Parathyroid adenoma (tissue), 2 donors: Measurements from ENCODE around the gene ISCU.
A peak's percentile ranks its signal among the peaks of the same experiment; 100 is the strongest.

Experiments used
- H2AFZ ChIP-seq: fragments of 300-600 bp; sonication (generic); one replicate; pipeline ENCODE4 v1.7.0; 2017; ENCODE audit warnings: antibody characterized with exemption, mild to moderate bottlenecking
- H3K27ac ChIP-seq: fragments of 300-600 bp; sonication (generic); one replicate; pipeline ENCODE4 v1.7.0; 2017
- H3K27me3 ChIP-seq: fragments of 300-600 bp; sonication (generic); one replicate; pipeline ENCODE4 v1.7.0; 2017; ENCODE audit warnings: low read length; ENCODE audit not compliant: control insufficient read depth, insufficient read depth
- H3K36me3 ChIP-seq: fragments of 300-600 bp; sonication (generic); one replicate; pipeline ENCODE4 v1.7.0; 2017; ENCODE audit warnings: low read length; ENCODE audit not compliant: control insufficient read depth, insufficient read depth
- H3K4me1 ChIP-seq: fragments of 300-600 bp; sonication (generic); one replicate; pipeline ENCODE4 v1.7.0; 2017; ENCODE audit warnings: control low read depth
- H3K4me2 ChIP-seq: fragments of 300-600 bp; sonication (generic); one replicate; pipeline ENCODE4 v1.7.0; 2017; ENCODE audit warnings: low read length
- H3K4me3 ChIP-seq: fragments of 300-600 bp; sonication (generic); one replicate; pipeline ENCODE4 v1.7.0; 2017; ENCODE audit warnings: low read depth, low read length
- H3K79me2 ChIP-seq: fragments of 300-600 bp; sonication (generic); one replicate; pipeline ENCODE4 v1.7.0; 2017; ENCODE audit warnings: control low read depth
- H3K9ac ChIP-seq: fragments of 300-600 bp; sonication (generic); one replicate; pipeline ENCODE4 v1.7.0; 2017; ENCODE audit warnings: mild to moderate bottlenecking
- H3K9me3 ChIP-seq: fragments of 300-600 bp; sonication (generic); one replicate; pipeline ENCODE4 v1.7.0; 2017; ENCODE audit warnings: low read length; ENCODE audit not compliant: control insufficient read depth
- TF ChIP-seq, protein P1 (sequence below): fragments of 300-600 bp; sonication (generic); IDR thresholded peaks from one replicate; pipeline ENCODE4 v1.7.0; 2017; ENCODE audit warnings: antibody characterized with exemption, mild to moderate bottlenecking
- donor health status: primary hyperparathyroidism.

Gene ISCU

DNA sequence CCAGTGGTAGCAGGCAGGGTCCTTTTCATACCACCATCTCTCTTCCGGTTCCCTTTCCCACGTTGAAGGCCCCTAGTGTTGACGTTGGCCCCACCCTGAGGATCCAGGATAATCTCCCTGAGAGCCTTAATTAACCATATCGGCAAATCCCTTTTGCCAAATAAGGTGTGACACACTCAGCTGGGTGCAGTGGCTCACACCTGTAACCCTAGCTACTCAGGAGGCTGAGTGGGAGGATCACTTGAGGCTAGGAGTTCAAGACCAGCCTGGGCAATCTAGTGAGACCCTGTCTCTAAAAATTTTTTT, 38.3 kb downstream of the ISCU start:
- Histone ChIP-seq H3K36me3 (no peaks in the 10 kb centered on the region), H3K9ac (no peak overlapping the region), H3K4me1 (peaks cover 3% of the 10 kb centered on the region), H3K27ac (no peak overlapping the region), H3K4me2 (no peak overlapping the region), H3K9me3 (no peaks in the 10 kb centered on the region), H3K27me3 (no peaks in the 10 kb centered on the region), H2AFZ (no peak overlapping the region), H3K79me2 (no peaks in the 10 kb centered on the region), H3K4me3 (no peak overlapping the region)
- TF ChIP-seq, protein P1, sequence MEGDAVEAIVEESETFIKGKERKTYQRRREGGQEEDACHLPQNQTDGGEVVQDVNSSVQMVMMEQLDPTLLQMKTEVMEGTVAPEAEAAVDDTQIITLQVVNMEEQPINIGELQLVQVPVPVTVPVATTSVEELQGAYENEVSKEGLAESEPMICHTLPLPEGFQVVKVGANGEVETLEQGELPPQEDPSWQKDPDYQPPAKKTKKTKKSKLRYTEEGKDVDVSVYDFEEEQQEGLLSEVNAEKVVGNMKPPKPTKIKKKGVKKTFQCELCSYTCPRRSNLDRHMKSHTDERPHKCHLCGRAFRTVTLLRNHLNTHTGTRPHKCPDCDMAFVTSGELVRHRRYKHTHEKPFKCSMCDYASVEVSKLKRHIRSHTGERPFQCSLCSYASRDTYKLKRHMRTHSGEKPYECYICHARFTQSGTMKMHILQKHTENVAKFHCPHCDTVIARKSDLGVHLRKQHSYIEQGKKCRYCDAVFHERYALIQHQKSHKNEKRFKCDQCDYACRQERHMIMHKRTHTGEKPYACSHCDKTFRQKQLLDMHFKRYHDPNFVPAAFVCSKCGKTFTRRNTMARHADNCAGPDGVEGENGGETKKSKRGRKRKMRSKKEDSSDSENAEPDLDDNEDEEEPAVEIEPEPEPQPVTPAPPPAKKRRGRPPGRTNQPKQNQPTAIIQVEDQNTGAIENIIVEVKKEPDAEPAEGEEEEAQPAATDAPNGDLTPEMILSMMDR, result no peak

DNA sequence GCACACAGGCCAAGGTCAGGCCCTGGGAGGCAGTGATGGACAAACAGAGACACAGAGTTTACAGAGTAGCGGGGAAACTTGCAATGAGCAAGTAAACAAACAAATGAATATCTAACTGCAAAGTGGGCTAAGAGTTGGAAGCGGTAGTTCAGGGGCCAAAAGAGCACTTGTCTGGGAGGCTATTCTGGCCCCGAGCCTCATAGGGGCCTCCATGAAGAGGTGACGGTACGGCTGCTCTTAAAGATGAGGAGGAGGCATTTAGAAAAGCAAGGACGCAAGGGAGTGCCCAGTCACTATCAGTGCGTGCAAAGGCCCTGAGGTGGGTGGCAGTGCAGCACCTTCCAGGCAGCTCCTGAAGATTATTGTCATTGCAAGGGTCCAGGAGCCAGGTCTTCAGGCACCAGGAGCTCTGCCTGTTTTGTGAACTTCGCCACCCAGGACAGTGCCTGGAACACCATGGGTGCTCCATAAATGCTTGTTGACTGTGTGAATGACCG, 39.9 kb downstream of the ISCU start:
- H3K4me1 ChIP-seq, result peaks cover 3% of the 10 kb centered on the region
- no peak overlapping the region for H3K9ac ChIP-seq
- H3K4me3 ChIP-seq, result no peak overlapping the region
- no peaks in the 10 kb centered on the region for H3K27me3 ChIP-seq
- no peaks in the 10 kb centered on the region for H3K9me3 ChIP-seq
- no peaks in the 10 kb centered on the region for H3K79me2 ChIP-seq
- TF ChIP-seq, protein P1, result no peak
- H3K36me3 ChIP-seq, result no peaks in the 10 kb centered on the region
- H3K27ac ChIP-seq, result no peak overlapping the region
- H2AFZ ChIP-seq, result no peak overlapping the region
- H3K4me2 ChIP-seq, result no peak overlapping the region

DNA sequence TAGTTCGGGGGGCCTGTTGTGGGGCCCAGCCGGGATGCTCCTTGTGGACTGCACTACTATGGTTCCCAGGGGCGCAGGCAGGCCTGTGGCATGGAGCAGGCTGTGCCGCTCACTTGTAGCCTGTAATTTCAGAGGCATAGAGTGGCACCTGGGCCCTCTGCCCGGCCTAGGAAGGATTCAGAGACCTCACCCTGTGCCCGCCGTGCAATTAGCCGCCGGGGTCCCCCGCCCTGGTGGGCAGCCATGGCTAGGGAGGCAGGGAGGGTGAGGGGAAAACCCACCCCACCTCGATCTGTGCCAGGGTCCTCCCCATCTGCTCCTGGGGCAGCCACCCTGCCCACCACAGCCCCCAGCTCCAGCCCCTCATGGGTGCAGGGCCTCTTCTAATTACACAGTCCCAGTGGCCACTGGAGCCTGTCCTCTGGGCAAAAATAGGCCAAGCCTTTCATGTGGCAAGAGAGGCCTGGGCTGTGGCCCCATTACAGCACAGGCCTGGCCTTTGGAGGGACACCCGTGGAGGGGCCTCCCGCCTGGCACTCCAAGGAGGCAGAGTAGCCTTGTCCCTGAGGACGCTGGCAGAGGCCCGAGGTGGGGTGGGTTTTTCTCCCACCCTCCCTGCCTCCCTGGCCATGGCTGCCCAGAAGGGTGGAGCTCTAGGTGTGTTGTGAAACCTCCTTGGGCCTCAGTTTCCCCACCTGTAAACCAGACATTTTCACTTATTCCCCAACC, 40.7 kb downstream of the ISCU start:
- no peaks in the 10 kb centered on the region for H3K9me3 ChIP-seq
- H2AFZ ChIP-seq, result no peak overlapping the region
- TF ChIP-seq, protein P1, result no peak
- no peak overlapping the region for H3K4me3 ChIP-seq
- H3K4me2 ChIP-seq, result no peak overlapping the region
- H3K79me2 ChIP-seq, result no peaks in the 10 kb centered on the region
- no peaks in the 10 kb centered on the region for H3K27me3 ChIP-seq
- H3K27ac ChIP-seq, result no peak overlapping the region
- no peak overlapping the region for H3K9ac ChIP-seq
- H3K4me1 ChIP-seq, result peaks cover 3% of the 10 kb centered on the region
- H3K36me3 ChIP-seq, result no peaks in the 10 kb centered on the region

DNA sequence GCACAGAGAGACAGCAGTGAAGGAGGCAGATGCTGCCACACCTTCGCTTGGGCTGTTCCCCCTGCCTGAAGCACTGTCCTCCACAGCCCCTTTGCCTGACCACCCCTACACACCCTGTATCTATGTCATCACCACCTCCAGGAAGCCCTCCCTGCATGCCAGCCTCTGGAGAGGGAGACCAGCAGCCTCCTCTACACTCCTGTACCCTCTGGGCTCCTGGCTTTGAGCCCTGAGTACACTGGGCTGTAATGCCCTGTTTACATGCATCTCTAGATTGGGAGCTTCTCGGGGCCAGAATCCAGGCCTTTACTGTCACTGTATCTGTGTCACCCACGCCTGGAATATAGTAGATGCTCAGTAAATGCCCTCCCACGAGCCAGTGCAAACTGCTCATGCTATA, 41.3 kb downstream of the ISCU start:
- Histone ChIP-seq H2AFZ (peak overlapping the region; percentile 28), H3K79me2 (no peaks in the 10 kb centered on the region), H3K36me3 (no peaks in the 10 kb centered on the region), H3K4me1 (peaks cover 3% of the 10 kb centered on the region), H3K9ac (no peak overlapping the region), H3K9me3 (no peaks in the 10 kb centered on the region), H3K4me2 (no peak overlapping the region), H3K27me3 (no peaks in the 10 kb centered on the region), H3K27ac (no peak overlapping the region), H3K4me3 (no peak overlapping the region)
- TF ChIP-seq, protein P1, result no peak
